ENCODE measurements around the gene SLC44A3.

DNA sequence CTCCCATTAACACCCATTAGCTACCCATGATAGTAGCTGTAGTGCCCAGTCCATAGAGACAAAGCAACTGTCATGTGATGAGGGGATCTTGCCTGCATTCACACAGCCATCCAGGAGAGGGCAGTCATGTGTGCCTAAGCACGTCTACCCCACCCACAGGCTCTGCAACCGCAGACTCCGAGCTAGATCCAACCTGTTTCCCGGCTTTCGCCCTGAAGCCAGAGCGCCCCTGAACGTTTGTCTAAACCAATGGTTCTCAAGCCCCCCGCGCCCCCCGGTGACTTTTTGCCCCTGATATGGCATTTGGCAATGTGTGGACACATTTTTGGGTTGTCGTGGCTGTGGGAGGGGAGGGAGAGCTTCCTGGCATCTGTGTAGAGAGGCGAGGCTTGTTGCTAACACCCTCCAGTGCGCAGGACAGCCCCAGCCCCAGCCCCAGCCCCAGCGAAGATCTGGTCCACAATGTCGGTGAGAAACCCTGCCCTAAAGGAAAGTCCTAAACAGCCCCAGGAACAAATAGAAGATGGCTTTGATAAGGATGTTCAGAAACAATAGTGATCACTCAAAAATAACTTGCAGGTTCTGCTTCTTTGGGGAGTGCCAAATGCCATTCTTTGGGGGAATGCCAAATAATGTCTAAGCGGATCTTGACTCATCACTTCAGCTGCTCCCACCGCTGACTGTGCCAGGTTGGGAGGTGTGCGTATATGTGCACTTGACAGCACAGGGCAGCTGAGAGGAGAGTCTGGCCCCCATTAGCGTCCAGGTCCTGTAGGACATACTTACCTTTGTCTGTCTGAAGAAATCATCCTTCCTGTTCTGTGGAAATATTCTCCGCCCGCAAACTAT, 34.5 kb downstream of the SLC44A3 start:
- TF ChIP-seq CTCF (IDR thresholded peaks at IDR 0.05) (peak; percentile 79 to 97 (median 90)), POLR2A (IDR thresholded peaks at IDR 0.05) (peak in 1 of 2 donors; percentile 27)

Data from heart left ventricle (tissue), 13 donors.